AG10803 (cell line): ENCODE measurements around the gene CKM.

ENCODE experiments used
- DNase-seq: peaks from one replicate; pipeline ENCODE4 v3.0.0; 2010; ENCODE audit warnings: low read depth
- H3K4me3 ChIP-seq: 2 replicates; pipeline ENCODE4 v1.5.1; 2011; ENCODE audit warnings: mild to moderate bottlenecking, low read length, control low read depth
- CTCF ChIP-seq: conservative IDR thresholded peaks from 2 replicates; pipeline ENCODE4 v1.5.1; 2011; ENCODE audit warnings: mild to moderate bottlenecking, low read length, control low read depth, inconsistent platforms

Gene CKM

GRCh38 chr19:45264781-45265317 is 57.8 kb downstream of the CKM start:
- no peak for DNase-seq
- H3K4me3 ChIP-seq: no peak overlapping the region
- TF ChIP-seq CTCF: no peak

GRCh38 chr19:45263013-45263412 is 59.7 kb downstream of the CKM start:
- no peak for DNase-seq
- TF ChIP-seq CTCF: no peak
- H3K4me3 ChIP-seq: no peak overlapping the region

GRCh38 chr19:45262570-45262969 is 60.1 kb downstream of the CKM start:
- no peak for DNase-seq
- TF ChIP-seq CTCF: no peak
- H3K4me3 ChIP-seq: no peak overlapping the region

- no peak for TF ChIP-seq CTCF
- no peak overlapping the region for H3K4me3 ChIP-seq
- DNase-seq: no peak
These were observed 63.8 kb downstream of the CKM start for GRCh38 chr19:45258862-45259261.

GRCh38 chr19:45256836-45257235 is 65.8 kb downstream of the CKM start:
- DNase-seq: no peak
- no peak overlapping the region for H3K4me3 ChIP-seq
- TF ChIP-seq CTCF: no peak
